NCI-H2196 (cell line): ENCODE results near the gene ATG10.
"Not testable (repeated sequence)": the region's sequence is repeated elsewhere in the genome, so short reads cannot be mapped to it uniquely, and the experiment has no call there.

Source experiments
- DNase-seq: peaks from one replicate; lab custom pipeline; 2025; ENCODE audit not compliant: unreplicated experiment; lab: John Stamatoyannopoulos, UW

ATG10 gene

GRCh38 chr5:82115858-82116257 lies 144.0 kb downstream of the ATG10 start:
- no peak for DNase-seq

- DNase-seq, result no peak
Observed at GRCh38 chr5:82119889-82120288, 148.1 kb downstream of the ATG10 start.

GRCh38 chr5:82129723-82130285 lies 158.0 kb downstream of the ATG10 start:
- no peak for DNase-seq

GRCh38 chr5:82130602-82131001 lies 158.8 kb downstream of the ATG10 start:
- DNase-seq, result no peak

- no peak for DNase-seq
Observed at GRCh38 chr5:82137205-82137604, 165.4 kb downstream of the ATG10 start.

- DNase-seq, result not testable (repeated sequence)
Observed at GRCh38 chr5:82139837-82140236, 168.0 kb downstream of the ATG10 start.

GRCh38 chr5:82142217-82142841 lies 170.5 kb downstream of the ATG10 start:
- DNase-seq, result no peak

GRCh38 chr5:82142928-82143577 lies 171.2 kb downstream of the ATG10 start:
- no peak for DNase-seq

GRCh38 chr5:82147860-82148573 lies 176.2 kb downstream of the ATG10 start:
- no peak for DNase-seq

- DNase-seq, result no peak
Observed at GRCh38 chr5:82149434-82149833, 177.6 kb downstream of the ATG10 start.

GRCh38 chr5:82150559-82150958 lies 178.7 kb downstream of the ATG10 start:
- DNase-seq, result no peak

GRCh38 chr5:82151204-82151603 lies 179.4 kb downstream of the ATG10 start:
- DNase-seq, result no peak

- no peak for DNase-seq
Observed at GRCh38 chr5:82151662-82152061, 179.8 kb downstream of the ATG10 start.

- no peak for DNase-seq
Observed at GRCh38 chr5:82152978-82153481, 181.2 kb downstream of the ATG10 start.

GRCh38 chr5:82154776-82155175 lies 183.0 kb downstream of the ATG10 start:
- DNase-seq, result no peak

GRCh38 chr5:82155305-82155704 lies 183.5 kb downstream of the ATG10 start:
- DNase-seq, result no peak

GRCh38 chr5:82156874-82157273 lies 185.1 kb downstream of the ATG10 start:
- DNase-seq, result no peak

GRCh38 chr5:82158755-82159413 lies 187.1 kb downstream of the ATG10 start:
- no peak for DNase-seq

- DNase-seq, result no peak
Observed at GRCh38 chr5:82160948-82161347, 189.1 kb downstream of the ATG10 start.

GRCh38 chr5:82162573-82162972 lies 190.8 kb downstream of the ATG10 start:
- DNase-seq, result no peak

GRCh38 chr5:82163452-82164175 lies 191.8 kb downstream of the ATG10 start:
- DNase-seq, result no peak
